SU-DHL-6 (cell line): Measurements from ENCODE around the gene CMKLR1.

Source experiments
- H2AFZ ChIP-seq: fragments of 200-600 bp; sonication (generic); 2 replicates; pipeline ENCODE4 v1.6.1; 2014; ENCODE audit warnings: low read depth, mild to moderate bottlenecking, moderate library complexity, mixed read lengths, antibody characterized with exemption, low read length; ENCODE audit not compliant: severe bottlenecking
- H3F3A ChIP-seq: fragments of 200-600 bp; shearing (Covaris generic); 2 replicates; pipeline ENCODE4 v1.6.0; 2016; ENCODE audit warnings: antibody characterized with exemption, mild to moderate bottlenecking; ENCODE audit not compliant: insufficient read depth
- H3K27ac ChIP-seq: fragments of 200-600 bp; sonication (generic); 2 replicates; pipeline ENCODE4 v1.5.1; 2016; ENCODE audit warnings: low read depth, mild to moderate bottlenecking, low read length, moderate library complexity, mixed read lengths
- H3K27me3 ChIP-seq: fragments of 200-600 bp; sonication (generic), shearing (Covaris generic); 2 replicates; pipeline ENCODE4 v1.6.0; 2014; ENCODE audit warnings: mild to moderate bottlenecking, low read length
- H3K36me3 ChIP-seq: fragments of 200-600 bp; sonication (generic); 2 replicates; pipeline ENCODE4 v1.6.1; 2014; ENCODE audit warnings: mild to moderate bottlenecking, low read length, mixed read lengths
- H3K4me2 ChIP-seq: fragments of 300-600, 200-600 bp; shearing (Covaris generic), sonication (generic); 2 replicates; pipeline ENCODE4 v1.6.0; 2014; ENCODE audit warnings: low read length, low read depth, mild to moderate bottlenecking; ENCODE audit not compliant: poor library complexity, severe bottlenecking
- H3K4me3 ChIP-seq: fragments of 200-600 bp; sonication (generic); 2 replicates; pipeline ENCODE4 v1.5.1; 2014; ENCODE audit warnings: antibody characterized with exemption, low read length, mild to moderate bottlenecking, mixed read lengths; ENCODE audit not compliant: insufficient read depth, poor library complexity, severe bottlenecking
- H3K79me2 ChIP-seq: fragments of 200-600 bp; sonication (generic); 2 replicates; pipeline ENCODE4 v1.6.1; 2014; ENCODE audit warnings: mild to moderate bottlenecking, low read length, moderate library complexity; ENCODE audit not compliant: insufficient read depth
- H3K9ac ChIP-seq: fragments of 200-600 bp; sonication (generic); 2 replicates; pipeline ENCODE4 v1.7.0; 2014; ENCODE audit warnings: mild to moderate bottlenecking, low read length
- H3K9me2 ChIP-seq: fragments of 200-600 bp; sonication (generic); replicated peaks from 2 replicates; pipeline ENCODE4 v1.6.1; 2014; ENCODE audit warnings: low read length; ENCODE audit not compliant: insufficient read depth
- H3K9me3 ChIP-seq: fragments of 200-600 bp; sonication (generic); 2 replicates; pipeline ENCODE4 v1.6.1; 2014; ENCODE audit warnings: low read length, mixed read lengths; ENCODE audit not compliant: insufficient read depth
- H4K20me1 ChIP-seq: fragments of 200-600 bp; sonication (generic); 2 replicates; pipeline ENCODE4 v1.6.1; 2014; ENCODE audit warnings: low read depth, mild to moderate bottlenecking, antibody characterized with exemption, low read length, moderate library complexity, mixed read lengths
- EZH2phosphoT487 ChIP-seq: fragments of 200-600 bp; sonication (generic), shearing (Covaris generic); conservative IDR thresholded peaks from 2 replicates; pipeline ENCODE4 v1.6.1; 2018; ENCODE audit warnings: mild to moderate bottlenecking, antibody characterized with exemption, low read length, moderate library complexity, mixed read lengths
- TF ChIP-seq, protein P1 (sequence below): fragments of 200-600 bp; sonication (generic); IDR thresholded peaks from one replicate; pipeline ENCODE4 v1.5.1; 2017; ENCODE audit warnings: antibody characterized with exemption, mild to moderate bottlenecking, low read length, moderate library complexity; ENCODE audit not compliant: insufficient read depth, poor library complexity, severe bottlenecking

Gene CMKLR1

DNA sequence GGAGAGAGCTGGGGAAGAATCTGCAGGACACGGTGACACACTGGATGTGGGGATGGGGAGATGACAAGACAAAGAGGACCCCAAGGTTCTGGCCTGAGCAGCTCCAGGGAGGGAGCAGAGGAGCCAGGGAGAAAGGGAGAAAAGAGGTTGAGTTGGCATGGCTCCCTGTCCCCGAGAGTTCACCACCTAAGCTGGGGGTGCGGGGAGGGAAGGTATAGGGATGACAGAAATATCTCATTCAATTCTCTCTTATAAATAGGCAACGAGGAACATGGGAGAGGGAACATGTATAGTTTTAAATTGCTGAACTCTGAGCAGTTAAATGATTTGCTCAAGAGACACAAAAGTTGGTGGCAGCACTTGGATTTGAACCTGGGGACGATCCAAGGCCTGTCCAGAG lies 85.1 kb downstream of the CMKLR1 start:
- H3K9ac ChIP-seq = no peak overlapping the region
- H3K4me3 ChIP-seq = no peak overlapping the region
- H3K36me3 ChIP-seq = no peaks in the 10 kb centered on the region
- no peaks in the 10 kb centered on the region for H4K20me1 ChIP-seq
- no peak overlapping the region for H2AFZ ChIP-seq
- no peaks in the 10 kb centered on the region for H3K27me3 ChIP-seq
- no peaks in the 10 kb centered on the region for H3K79me2 ChIP-seq
- TF ChIP-seq, protein P1, sequence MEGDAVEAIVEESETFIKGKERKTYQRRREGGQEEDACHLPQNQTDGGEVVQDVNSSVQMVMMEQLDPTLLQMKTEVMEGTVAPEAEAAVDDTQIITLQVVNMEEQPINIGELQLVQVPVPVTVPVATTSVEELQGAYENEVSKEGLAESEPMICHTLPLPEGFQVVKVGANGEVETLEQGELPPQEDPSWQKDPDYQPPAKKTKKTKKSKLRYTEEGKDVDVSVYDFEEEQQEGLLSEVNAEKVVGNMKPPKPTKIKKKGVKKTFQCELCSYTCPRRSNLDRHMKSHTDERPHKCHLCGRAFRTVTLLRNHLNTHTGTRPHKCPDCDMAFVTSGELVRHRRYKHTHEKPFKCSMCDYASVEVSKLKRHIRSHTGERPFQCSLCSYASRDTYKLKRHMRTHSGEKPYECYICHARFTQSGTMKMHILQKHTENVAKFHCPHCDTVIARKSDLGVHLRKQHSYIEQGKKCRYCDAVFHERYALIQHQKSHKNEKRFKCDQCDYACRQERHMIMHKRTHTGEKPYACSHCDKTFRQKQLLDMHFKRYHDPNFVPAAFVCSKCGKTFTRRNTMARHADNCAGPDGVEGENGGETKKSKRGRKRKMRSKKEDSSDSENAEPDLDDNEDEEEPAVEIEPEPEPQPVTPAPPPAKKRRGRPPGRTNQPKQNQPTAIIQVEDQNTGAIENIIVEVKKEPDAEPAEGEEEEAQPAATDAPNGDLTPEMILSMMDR = no peak
- TF ChIP-seq EZH2phosphoT487 = no peak
- H3K27ac ChIP-seq = no peak overlapping the region
- no peaks in the 10 kb centered on the region for H3K9me2 ChIP-seq
- H3K9me3 ChIP-seq = no peaks in the 10 kb centered on the region
- no peaks in the 10 kb centered on the region for H3F3A ChIP-seq
- H3K4me2 ChIP-seq = no peak overlapping the region

DNA sequence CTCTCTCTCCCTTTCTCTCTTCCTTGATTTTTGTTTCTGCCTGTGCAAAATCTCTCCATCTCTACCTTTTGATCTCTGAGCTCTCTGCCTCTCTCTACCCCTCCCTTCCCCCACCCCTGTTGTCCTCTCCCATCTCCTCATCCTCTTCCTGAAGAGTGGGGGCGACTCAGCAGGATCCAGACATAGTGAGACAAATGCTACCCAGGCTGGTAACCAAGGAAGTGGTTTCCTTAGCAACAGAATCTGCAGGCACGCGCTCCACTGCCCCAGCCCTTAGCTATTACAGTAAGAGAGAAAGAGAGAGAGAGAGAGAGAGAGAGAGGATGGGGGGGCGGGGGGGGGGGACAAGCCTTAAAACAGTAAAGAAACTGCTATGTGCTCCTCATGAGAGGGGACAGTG lies 85.6 kb downstream of the CMKLR1 start:
- H2AFZ ChIP-seq = no peak overlapping the region
- H3K4me3 ChIP-seq = no peak overlapping the region
- no peak overlapping the region for H3K4me2 ChIP-seq
- H4K20me1 ChIP-seq = no peaks in the 10 kb centered on the region
- no peak overlapping the region for H3K27ac ChIP-seq
- no peaks in the 10 kb centered on the region for H3K9me2 ChIP-seq
- H3K27me3 ChIP-seq = no peaks in the 10 kb centered on the region
- no peak for TF ChIP-seq EZH2phosphoT487
- TF ChIP-seq, protein P1 = no peak
- no peaks in the 10 kb centered on the region for H3K36me3 ChIP-seq
- H3F3A ChIP-seq = no peaks in the 10 kb centered on the region
- H3K79me2 ChIP-seq = no peaks in the 10 kb centered on the region
- H3K9me3 ChIP-seq = no peaks in the 10 kb centered on the region
- H3K9ac ChIP-seq = no peak overlapping the region

GRCh38 chr12:108252523-108252922 lies 86.6 kb downstream of the CMKLR1 start:
- TF ChIP-seq EZH2phosphoT487 = no peak
- TF ChIP-seq, protein P1 = no peak
- no peak overlapping the region for H3K9ac ChIP-seq
- no peak overlapping the region for H3K4me3 ChIP-seq
- H4K20me1 ChIP-seq = no peaks in the 10 kb centered on the region
- H3K27ac ChIP-seq = no peak overlapping the region
- H3F3A ChIP-seq = no peaks in the 10 kb centered on the region
- no peaks in the 10 kb centered on the region for H3K79me2 ChIP-seq
- no peaks in the 10 kb centered on the region for H3K9me2 ChIP-seq
- H3K27me3 ChIP-seq = no peaks in the 10 kb centered on the region
- H3K9me3 ChIP-seq = no peaks in the 10 kb centered on the region
- no peak overlapping the region for H2AFZ ChIP-seq
- no peak overlapping the region for H3K4me2 ChIP-seq
- H3K36me3 ChIP-seq = no peaks in the 10 kb centered on the region
